ENCODE data around the gene STH.

Gene STH

GRCh38 chr17:45964634-45965033 lies 34.4 kb upstream of the STH start:
- no peaks in the 10 kb centered on the region for H3K27me3 ChIP-seq
- TF ChIP-seq CTCF (IDR thresholded peaks at IDR 0.05; ENCODE audit: low read depth, low read length), result no peak

GRCh38 chr17:45965812-45966211 lies 33.2 kb upstream of the STH start:
- no peak for TF ChIP-seq CTCF (IDR thresholded peaks at IDR 0.05; ENCODE audit: low read depth, low read length)
- Histone ChIP-seq H3K4me1 (peaks cover 6% of the 10 kb centered on the region), H3K27me3 (no peaks in the 10 kb centered on the region), H3K4me3 (ENCODE audit: low read depth, low read length) (no peak overlapping the region), H3K9me3 (no peaks in the 10 kb centered on the region), H3K36me3 (no peaks in the 10 kb centered on the region)
- DNase-seq, result no peak

More at GRCh38 chr17:45964634-45965033, 34.4 kb upstream of the STH start:
- Histone ChIP-seq H3K36me3 (no peaks in the 10 kb centered on the region), H3K9me3 (no peaks in the 10 kb centered on the region), H3K4me1 (peaks cover 6% of the 10 kb centered on the region), H3K4me3 (ENCODE audit: low read depth, low read length) (no peak overlapping the region)
- DNase-seq, result no peak

- Histone ChIP-seq H3K4me3 (ENCODE audit: low read depth, low read length) (no peak overlapping the region), H3K36me3 (no peaks in the 10 kb centered on the region), H3K9me3 (no peaks in the 10 kb centered on the region), H3K4me1 (peaks cover 6% of the 10 kb centered on the region), H3K27me3 (no peaks in the 10 kb centered on the region)
- DNase-seq, result no peak
- TF ChIP-seq CTCF (IDR thresholded peaks at IDR 0.05; ENCODE audit: low read depth, low read length), result no peak
These were observed 32.3 kb upstream of the STH start for GRCh38 chr17:45966606-45967280.

- DNase-seq, result no peak
- no peak for TF ChIP-seq CTCF (IDR thresholded peaks at IDR 0.05; ENCODE audit: low read depth, low read length)
- no peaks in the 10 kb centered on the region for H3K27me3 ChIP-seq
- H3K4me3 ChIP-seq (ENCODE audit: low read depth, low read length), result no peak overlapping the region
- peaks cover 6% of the 10 kb centered on the region for H3K4me1 ChIP-seq
- no peaks in the 10 kb centered on the region for H3K9me3 ChIP-seq
- no peaks in the 10 kb centered on the region for H3K36me3 ChIP-seq
These were observed 31.7 kb upstream of the STH start for GRCh38 chr17:45967378-45967777.

- no peaks in the 10 kb centered on the region for H3K9me3 ChIP-seq
- no peaks in the 10 kb centered on the region for H3K36me3 ChIP-seq
- TF ChIP-seq CTCF (IDR thresholded peaks at IDR 0.05; ENCODE audit: low read depth, low read length), result no peak
- peaks cover 1% of the 10 kb centered on the region for H3K4me1 ChIP-seq
- H3K27me3 ChIP-seq, result no peaks in the 10 kb centered on the region
- DNase-seq, result no peak
- no peak overlapping the region for H3K4me3 ChIP-seq (ENCODE audit: low read depth, low read length)
These were observed 30.3 kb upstream of the STH start for GRCh38 chr17:45968732-45969131.

- TF ChIP-seq CTCF (IDR thresholded peaks at IDR 0.05; ENCODE audit: low read depth, low read length), result no peak
- Histone ChIP-seq H3K4me3 (ENCODE audit: low read depth, low read length) (no peak overlapping the region), H3K4me1 (no peaks in the 10 kb centered on the region), H3K27me3 (no peaks in the 10 kb centered on the region), H3K36me3 (no peaks in the 10 kb centered on the region), H3K9me3 (no peaks in the 10 kb centered on the region)
- DNase-seq, result no peak
These were observed 29.3 kb upstream of the STH start for GRCh38 chr17:45969726-45970125.

Data from BE2C (cell line).